SKM-1 (cell line): ENCODE results near the gene BRF1.

Experiments
- DNase-seq: peaks from one replicate; lab custom pipeline; 2025; ENCODE audit not compliant: unreplicated experiment; lab: John Stamatoyannopoulos, UW

The BRF1 gene

GRCh38 chr14:105268736-105269354 lies 32.0 kb downstream of the BRF1 start:
- DNase-seq, result no peak

DNA sequence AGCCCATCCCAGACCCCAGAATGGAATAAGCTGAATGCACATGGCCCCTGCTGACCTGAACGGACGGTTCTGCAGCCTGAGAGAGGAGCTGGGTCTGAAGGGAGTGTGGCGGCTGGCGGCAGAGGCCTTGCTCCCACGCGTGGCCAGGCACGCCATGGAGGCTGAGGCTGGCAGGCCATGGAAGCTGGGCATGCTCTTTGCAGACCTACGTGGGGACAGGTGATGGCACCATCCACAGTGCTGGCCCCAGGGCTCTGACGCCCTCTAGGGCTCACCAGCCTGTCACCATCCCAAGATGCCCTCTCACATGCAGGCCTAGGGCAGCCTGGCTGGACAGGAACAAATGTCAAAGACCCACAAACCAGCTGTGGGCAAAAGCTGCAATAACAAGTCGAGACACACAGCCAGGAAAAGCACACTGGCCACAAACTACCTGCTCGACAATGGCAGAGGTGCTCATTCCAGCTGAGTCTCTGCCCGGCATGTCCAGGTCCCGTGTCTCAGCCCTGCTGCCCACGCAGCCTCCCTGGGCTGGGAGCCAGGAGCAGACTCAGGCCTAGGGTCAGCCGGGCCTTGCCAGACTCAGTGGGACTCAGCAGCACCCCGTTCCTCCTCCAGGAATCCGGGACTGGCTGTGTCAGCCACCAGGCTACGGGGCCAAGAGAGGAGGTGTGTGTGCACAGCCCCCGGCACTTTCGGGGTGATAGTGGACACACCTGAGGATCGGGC lies 32.8 kb downstream of the BRF1 start:
- DNase-seq, result no peak

GRCh38 chr14:105261781-105262180 lies 39.0 kb downstream of the BRF1 start:
- no peak for DNase-seq

- no peak for DNase-seq
These were observed 39.8 kb downstream of the BRF1 start for GRCh38 chr14:105260959-105261358.

DNA sequence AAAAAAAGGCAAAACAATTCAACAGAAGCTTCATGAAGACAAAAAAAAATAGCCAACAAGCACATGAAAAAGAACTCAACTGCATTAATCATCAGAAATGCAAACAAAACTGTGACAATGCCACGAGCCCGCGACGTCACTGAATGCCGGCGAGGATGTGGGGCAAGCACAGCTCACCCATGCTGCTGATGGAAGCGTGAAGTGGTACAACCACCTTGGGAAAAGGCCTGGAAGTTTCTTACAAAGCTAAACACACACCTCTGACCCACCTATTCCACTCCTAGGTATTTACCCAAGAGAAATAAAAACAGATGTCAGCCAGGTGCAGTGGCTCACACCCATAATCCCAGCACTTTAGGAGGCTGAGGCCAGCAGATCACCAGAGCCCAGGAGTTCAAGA lies 42.0 kb downstream of the BRF1 start:
- no peak for DNase-seq

- DNase-seq, result no peak
These were observed 43.3 kb downstream of the BRF1 start for GRCh38 chr14:105257464-105257863.

DNA sequence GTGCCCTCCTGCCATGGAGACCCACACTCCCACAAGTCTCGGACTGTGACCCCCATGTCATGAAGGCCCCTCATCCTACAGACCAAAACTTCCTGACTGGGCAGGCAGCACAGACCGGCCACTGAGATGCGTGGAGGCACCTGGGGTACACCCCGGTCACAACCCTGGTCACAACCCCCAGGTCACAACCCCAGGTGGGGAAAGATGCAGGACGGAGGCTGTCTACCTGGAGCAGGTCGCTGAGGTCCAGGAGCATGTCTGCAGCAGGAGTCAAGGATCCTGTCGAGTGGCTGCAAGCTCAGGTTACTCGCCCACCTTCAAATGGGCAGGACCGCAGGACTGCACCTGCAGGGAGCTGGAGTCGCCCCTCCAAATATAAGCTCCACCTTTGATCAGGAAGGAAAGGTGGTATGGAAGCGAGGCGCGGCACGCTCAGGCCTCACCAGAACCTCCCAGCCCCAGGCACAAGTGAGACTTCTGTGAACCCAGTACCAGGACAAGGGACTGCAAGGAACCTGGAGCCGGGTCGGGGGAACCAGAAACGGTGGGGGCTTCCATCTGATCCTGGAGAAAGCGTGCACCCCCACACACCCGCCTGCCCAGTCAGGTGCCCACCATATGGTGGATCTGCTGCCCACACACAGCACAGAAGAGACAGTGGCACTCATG lies 44.4 kb downstream of the BRF1 start:
- no peak for DNase-seq

- no peak for DNase-seq
These were observed 45.7 kb downstream of the BRF1 start for GRCh38 chr14:105255021-105255507.

DNA sequence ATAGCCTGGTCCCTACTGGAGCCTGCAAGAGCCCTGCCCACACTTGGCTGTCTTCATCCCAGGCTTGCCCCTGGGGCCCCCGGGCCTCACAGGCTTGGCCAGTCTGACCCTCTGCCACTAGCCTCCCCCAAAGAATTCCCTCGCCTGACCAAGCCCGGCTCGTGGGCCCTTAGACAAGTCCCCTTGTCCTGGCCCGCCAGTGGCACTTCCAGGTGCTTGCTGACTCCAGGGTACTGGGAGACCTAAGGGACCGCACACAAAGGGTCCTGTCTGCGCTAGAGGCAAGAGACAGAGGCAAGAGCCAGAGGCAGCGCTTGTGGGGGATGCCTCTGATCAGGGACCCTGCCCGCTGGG lies 47.5 kb downstream of the BRF1 start:
- DNase-seq, result no peak

DNA sequence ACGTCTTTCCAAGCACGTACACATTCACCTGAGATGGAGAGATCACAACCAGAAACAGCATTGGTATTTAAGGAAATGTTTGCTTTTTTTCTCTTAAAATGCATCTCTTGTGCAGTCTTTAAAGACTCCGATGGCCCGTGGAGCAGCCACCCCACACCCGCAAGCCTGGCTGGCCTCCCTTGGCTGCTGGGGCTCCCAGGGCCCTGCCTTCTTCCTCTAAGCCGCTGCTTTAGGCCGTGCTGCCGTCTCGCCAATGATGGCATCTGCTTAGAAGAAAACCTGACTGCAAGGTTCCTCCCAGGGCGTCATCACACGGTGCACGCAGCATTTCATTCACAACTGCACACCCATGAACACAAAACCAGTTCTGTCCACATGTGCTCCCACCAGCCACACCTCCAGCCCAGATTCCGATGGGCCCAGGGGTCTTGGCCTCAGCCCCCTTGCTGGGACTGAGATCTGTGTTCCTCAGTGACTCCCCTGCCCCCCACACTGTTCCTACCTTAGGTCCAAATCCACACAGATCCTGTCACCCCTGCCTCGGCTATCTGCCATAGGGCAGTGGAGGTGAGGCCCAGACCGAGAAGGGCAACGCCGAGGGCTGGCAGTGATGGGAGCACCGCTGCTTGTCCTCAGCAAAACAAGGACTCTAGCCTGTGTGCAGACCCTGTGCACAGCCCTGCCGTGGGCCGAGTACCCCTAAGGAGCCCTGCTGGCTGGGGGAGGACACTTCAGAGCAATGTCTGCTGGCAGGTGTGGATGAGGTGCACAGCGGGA lies 48.1 kb downstream of the BRF1 start:
- no peak for DNase-seq

DNA sequence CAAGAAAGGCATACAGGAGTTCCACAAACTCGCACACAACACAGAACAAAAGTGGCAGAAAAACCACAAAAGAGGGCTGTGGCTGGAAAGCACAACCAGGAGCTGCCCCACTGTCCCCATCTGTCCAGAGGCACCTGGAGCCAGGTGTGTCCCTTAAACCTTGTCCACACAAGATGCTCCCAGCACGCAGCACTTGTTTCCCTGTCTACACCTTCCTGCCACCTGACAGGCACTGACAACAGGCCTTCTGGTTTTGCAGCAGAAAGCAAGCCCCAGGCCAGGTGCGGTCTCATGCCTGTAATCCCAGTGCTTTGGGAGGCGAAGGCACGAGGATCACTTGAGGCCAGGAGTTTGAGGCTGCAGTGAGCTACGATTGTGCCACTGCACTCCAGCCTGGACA lies 48.9 kb downstream of the BRF1 start:
- DNase-seq, result no peak

DNA sequence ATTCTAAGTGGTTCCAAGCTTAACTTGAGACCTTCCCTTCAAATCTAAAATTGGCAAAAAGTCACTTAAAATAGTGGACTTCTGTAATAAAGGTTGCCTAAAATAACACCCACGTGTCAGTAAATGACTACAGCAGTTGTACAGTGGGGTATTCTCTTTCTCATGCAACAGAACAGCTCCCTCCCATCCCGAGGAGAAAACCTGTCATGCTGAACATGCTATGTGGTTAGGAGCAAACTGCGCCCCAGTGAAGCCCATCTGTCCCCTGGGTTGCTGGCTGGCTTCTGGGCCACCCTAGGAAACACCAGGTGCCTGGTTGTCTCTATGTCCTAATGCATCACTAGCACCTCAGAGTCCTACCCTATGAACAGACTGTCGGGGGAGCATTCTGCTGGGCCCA lies 49.8 kb downstream of the BRF1 start:
- DNase-seq, result no peak

DNA sequence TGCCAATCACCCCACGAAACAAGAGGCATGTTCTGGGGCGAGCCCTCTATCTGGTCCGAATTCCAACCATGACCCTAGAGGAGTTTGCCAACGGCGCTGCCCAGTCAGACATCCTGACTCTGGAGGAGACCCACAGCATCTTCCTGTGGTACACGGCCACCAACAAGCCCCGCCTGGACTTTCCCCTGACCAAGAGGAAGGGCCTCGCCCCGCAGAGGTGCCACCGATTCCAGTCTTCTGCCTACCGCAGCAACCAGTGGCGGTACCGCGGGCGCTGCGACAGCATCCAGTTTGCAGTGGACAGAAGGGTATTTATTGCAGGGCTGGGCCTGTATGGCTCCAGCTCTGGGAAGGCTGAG lies 50.8 kb downstream of the BRF1 start:
- no peak for DNase-seq

DNA sequence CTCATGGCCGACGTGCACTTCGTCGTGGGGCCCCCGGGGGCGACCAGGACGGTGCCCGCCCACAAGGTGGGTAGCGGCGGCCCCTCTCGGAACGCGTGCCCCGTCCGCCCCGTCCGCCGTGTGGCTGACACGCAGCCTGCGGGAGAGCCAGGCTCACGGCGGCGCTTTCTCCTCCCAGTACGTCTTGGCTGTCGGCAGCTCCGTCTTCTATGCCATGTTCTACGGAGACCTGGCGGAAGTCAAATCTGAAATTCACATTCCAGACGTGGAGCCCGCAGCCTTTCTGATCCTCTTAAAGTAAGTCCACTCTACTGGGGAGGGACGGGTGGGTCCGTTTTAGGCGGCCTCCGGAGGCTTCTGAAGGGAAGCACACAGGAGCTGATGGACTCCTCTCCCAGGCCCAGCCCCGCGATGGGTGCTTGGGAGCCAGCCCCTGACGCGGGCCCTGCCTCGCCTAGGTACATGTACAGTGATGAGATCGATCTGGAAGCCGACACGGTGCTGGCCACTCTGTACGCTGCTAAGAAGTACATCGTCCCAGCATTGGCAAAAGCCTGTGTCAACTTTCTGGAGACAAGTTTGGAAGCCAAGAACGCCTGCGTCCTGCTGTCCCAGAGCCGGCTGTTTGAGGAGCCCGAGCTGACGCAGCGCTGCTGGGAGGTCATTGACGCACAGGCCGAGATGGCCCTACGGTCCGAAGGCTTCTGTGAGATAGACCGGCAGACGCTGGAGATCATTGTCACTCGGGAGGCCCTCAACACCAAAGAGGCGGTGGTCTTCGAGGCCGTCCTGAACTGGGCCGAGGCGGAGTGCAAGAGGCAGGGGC lies 51.4 kb downstream of the BRF1 start:
- no peak for DNase-seq

- no peak for DNase-seq
These were observed 52.2 kb downstream of the BRF1 start, which contains the start of gene BTBD6 for GRCh38 chr14:105248368-105249181. TSS of gene BTBD6 (plus strand) at chr14:105248533. CDS start at chr14:105248712, 179 bp downstream.

DNA sequence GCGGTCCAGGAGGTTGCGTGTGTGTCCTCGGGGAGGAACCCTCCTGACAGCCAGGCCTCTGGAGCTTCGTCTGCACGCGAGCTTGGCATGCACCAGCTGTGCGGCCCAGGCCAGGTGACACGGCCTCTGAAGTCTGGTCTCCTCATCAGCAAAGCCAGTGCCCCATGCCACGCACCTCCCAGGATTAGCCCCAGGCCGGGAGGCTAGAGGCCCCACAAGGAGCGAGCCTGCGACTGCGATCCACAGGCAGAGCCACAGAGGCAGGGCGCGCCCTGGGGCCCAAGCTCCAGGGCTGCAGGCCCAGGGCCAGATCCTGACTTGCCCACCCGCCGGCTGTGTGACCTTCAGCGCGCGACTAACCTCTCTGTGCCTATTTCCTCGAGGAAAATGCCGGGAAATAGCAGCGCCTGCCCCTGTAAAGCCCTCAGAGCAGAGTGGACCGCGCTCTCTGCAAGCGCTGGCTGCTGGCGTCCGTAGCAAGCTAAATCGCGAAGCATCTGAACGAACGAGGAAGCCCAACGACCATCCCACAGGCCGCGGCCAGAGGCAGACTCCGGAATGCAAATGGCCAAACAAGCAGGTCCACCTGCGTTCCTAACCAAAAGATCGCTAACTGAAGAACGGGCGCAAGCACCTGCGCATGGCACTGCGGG lies 53.0 kb downstream of the BRF1 start:
- DNase-seq, result no peak

DNA sequence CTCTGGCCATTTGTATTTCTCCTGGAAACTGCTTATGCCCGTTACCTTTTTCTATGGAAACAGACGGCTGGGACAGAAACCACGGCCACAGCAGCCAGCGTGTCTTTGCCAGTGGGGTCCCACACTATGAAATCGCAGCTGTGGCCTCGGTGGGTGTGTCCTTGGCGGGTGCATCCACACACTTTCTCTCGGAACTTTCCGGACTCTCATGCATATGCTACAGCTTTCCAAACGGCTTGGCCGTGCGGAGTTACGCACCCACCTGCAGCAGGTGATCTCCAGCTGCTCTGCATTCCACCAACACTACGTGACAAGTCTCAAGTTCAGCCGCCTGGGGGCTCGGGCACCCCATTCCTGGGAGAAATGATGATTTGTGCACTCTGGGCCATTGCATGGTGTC lies 53.8 kb downstream of the BRF1 start:
- no peak for DNase-seq

- DNase-seq, result no peak
These were observed 56.5 kb downstream of the BRF1 start for GRCh38 chr14:105244334-105244733.

- DNase-seq, result no peak
These were observed 59.2 kb downstream of the BRF1 start for GRCh38 chr14:105241641-105242040.
